NCI-H345 treated with DMSO at 0.1 percent for 48 hours (cell line): Measurements from ENCODE around the gene GAS1.

Experiments used
- DNase-seq: peaks from one replicate; lab custom pipeline; 2025; ENCODE audit not compliant: unreplicated experiment; lab: John Stamatoyannopoulos, UW

Gene GAS1

GRCh38 chr9:86947146-86948073, at the start of gene GAS1:
Gene GAS1 (minus strand): TSS chr9:86947506. CDS start chr9:86946779, 727 bp downstream.
- DNase-seq, result no peak

- no peak for DNase-seq
These were observed 46.9 kb upstream of the GAS1 start for GRCh38 chr9:86994231-86994630.

GRCh38 chr9:86993830-86994229, 46.5 kb upstream of the GAS1 start:
- DNase-seq, result no peak

GRCh38 chr9:86991077-86991476, 43.8 kb upstream of the GAS1 start:
- no peak for DNase-seq

GRCh38 chr9:86990290-86990689, 43.0 kb upstream of the GAS1 start:
- no peak for DNase-seq

GRCh38 chr9:86987900-86988299, 40.6 kb upstream of the GAS1 start:
- no peak for DNase-seq

GRCh38 chr9:86985132-86985647, 37.9 kb upstream of the GAS1 start:
- DNase-seq, result no peak

- DNase-seq, result no peak
These were observed 36.4 kb upstream of the GAS1 start for GRCh38 chr9:86983620-86984259.

GRCh38 chr9:86983249-86983619, 35.9 kb upstream of the GAS1 start:
- no peak for DNase-seq

GRCh38 chr9:86980802-86981201, 33.5 kb upstream of the GAS1 start:
- DNase-seq, result no peak

- no peak for DNase-seq
These were observed 32.4 kb upstream of the GAS1 start for GRCh38 chr9:86979657-86980056.

- no peak for DNase-seq
These were observed 31.7 kb upstream of the GAS1 start for GRCh38 chr9:86978922-86979474.

- no peak for DNase-seq
These were observed 31.1 kb upstream of the GAS1 start for GRCh38 chr9:86978413-86978812.

GRCh38 chr9:86977205-86977835, 30.0 kb upstream of the GAS1 start:
- no peak for DNase-seq

GRCh38 chr9:86975606-86976005, 28.3 kb upstream of the GAS1 start:
- no peak for DNase-seq

GRCh38 chr9:86975036-86975435, 27.7 kb upstream of the GAS1 start:
- no peak for DNase-seq

- no peak for DNase-seq
These were observed 27.1 kb upstream of the GAS1 start for GRCh38 chr9:86974421-86974820.

GRCh38 chr9:86971742-86972141, 24.4 kb upstream of the GAS1 start:
- no peak for DNase-seq

GRCh38 chr9:86968258-86968920, 21.1 kb upstream of the GAS1 start:
- DNase-seq, result no peak

GRCh38 chr9:86966852-86967511, 19.7 kb upstream of the GAS1 start:
- DNase-seq, result no peak
